Fibroblast of peridontal ligament (primary cell): ENCODE data around the gene WDR54.
A peak's percentile ranks its signal among the peaks of the same experiment; 100 is the strongest.
"Not testable (repeated sequence)": the region's sequence is repeated elsewhere in the genome, so short reads cannot be mapped to it uniquely, and the experiment has no call there.

Source experiments
- DNase-seq: peaks from one replicate; pipeline ENCODE4 v3.0.0-alpha.2; 2010; ENCODE audit errors: extremely low read depth

WDR54 gene

GRCh38 chr2:74406035-74406434, 15.5 kb upstream of the WDR54 start:
- no peak for DNase-seq

GRCh38 chr2:74407682-74408081, 13.8 kb upstream of the WDR54 start:
- no peak for DNase-seq

DNA sequence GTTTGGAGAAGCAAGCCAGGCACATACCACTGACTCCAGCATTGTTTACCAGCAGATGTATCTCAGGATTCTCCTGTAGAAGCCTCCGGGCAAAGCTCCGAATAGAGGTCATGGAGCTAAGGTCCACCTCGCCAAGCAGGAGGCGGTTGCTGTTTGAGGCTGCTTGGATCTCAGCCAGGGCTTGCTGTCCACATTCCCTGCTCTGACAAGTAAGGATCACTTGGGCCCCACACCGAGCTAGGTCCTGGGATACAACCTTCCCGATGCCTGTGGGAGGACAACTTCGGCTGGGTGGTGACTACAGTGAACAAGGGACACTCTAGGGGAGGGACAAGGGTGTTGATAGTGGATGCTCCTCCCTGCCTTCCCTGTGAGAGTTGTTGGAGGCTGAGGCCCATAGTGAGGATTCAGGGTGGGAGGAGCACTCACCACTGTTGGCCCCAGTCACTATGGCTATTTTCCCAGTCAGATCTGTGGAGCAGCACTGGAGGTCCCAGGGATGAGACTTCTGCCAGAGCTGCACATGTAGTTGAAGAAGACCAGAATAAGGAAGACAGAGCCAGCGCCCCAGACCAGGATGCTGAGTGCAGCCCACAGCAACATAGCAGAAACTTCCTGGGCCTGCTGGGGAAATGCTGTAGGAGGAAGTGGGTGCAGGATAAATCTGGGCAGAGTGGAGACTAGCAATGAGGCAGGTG, 8.4 kb upstream of the WDR54 start:
- no peak for DNase-seq

DNA sequence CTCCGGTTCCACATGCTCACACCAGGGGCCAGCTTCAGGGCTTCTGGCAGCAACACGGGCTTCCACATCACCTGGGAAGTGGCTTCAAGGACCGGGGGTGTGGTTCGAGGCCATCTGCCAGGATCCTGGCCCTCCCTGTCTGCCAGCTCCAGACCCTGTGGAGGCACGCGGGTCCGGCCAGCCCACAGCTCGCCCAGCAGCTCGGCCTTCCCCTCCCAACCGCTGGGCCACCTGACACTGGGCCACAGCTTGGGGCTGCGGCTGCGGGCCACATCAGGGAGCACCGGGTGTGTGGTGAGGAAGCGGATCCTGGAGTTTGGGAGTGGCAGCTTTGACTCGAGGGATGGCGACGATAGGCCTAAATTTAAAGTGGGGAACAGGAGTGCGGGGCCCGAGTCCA, 7.1 kb upstream of the WDR54 start:
- DNase-seq: no peak

DNA sequence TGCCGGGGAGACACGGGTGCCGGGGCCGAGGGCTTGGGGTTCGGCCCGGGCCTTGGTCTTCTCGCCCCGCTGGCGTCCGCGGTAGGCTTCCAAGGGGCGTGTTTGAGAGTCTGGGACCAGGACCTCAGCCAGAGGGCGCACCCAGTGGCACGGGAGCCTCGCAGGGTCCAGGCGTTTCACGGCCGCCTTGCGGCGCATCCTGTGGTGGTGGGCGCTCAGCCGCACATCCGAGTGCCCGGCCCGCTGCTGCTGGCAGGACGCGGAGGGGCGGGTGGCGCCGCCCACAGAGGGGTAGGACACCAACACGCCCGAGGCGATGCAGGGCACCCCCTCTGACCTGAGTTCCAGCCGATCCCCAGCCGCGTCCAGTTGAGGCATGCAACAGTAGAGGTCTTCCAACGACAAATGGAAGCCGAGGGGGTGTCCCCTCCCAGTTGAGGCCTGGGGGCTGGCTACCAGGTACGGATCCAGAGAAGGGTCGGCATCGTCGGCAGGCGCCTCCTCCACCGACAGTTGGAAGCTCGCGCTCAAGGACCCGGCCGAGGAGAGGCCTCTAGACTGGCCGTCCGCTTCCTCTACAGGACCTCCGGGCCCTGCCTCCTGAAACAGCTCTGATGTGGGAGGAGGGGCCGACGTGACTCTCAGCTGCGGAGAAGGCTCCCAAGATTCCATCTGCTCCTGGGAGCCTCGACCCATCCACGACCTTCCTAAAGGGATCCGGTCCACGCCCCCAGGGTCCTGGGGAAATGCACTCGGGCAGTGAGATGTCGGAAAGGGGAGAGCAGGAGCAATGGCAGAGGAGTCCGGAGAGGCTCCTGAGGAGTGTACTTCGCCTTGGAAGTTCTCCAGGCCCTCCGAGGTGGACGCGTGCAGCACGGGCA, 6.4 kb upstream of the WDR54 start:
- DNase-seq: peak; percentile 28

GRCh38 chr2:74415762-74416395, 5.7 kb upstream of the WDR54 start:
- no peak for DNase-seq

GRCh38 chr2:74416778-74417177, 4.8 kb upstream of the WDR54 start:
- DNase-seq: no peak

DNA sequence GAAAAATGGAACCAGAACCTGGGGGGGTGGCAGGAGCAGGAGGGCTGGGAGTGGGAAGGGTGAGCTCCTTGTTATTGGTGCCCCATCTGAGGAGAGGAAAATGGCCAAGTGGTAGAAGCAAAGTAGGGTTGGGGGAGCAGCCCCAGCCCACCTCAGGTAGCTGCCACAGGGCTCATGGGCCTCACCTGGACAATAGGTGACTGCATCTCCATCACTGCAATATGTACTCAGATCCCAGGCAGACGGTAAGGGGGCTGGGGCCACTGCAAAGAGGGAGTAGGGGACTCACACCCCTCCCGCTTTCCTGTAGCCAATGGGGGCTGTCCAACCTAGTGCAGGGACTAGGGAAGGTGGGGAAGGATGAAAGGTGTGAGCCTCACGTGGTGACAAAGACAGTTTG, 4.3 kb upstream of the WDR54 start:
- DNase-seq: no peak

DNA sequence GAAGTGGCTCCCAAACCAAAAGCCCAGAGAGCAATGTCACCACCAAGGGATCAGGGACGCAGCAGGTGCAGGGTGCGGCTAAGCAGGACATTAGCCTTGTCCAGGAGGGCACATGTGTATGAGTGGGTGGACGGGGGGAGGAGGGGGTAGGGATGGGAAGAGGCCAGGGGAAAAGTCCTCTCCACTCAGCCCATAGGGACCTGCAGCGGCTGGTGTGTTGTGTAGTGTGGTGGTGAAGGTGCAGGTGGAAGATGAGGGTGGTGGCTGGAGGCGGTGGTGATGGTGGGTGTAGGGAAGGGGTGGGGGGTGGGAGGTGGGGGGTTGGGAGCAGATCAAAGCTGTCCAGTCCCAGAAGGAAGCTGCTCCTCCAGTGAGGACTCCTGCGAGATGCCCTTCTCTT, 3.8 kb upstream of the WDR54 start:
- DNase-seq: no peak

DNA sequence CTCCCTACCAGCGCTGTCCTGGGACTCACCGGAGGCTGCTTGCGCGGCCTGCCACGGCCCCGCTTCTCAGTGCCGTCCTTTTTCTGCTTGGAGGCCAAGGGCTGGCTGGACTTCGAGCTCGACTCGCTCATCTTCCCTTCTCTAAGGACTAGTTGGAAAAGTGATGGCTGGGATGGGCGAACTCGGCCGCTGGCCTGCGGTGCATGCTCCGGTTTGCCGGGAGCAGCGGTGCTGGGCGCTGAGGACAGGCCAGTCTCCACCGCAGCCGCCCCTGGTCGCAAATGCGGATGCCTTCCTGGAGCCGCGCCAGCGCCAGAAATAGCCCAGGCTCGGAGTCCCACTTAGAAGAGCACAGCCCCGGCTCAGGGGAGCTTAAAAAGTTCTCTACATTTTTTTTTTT, 3.2 kb upstream of the WDR54 start:
- DNase-seq: no peak

DNA sequence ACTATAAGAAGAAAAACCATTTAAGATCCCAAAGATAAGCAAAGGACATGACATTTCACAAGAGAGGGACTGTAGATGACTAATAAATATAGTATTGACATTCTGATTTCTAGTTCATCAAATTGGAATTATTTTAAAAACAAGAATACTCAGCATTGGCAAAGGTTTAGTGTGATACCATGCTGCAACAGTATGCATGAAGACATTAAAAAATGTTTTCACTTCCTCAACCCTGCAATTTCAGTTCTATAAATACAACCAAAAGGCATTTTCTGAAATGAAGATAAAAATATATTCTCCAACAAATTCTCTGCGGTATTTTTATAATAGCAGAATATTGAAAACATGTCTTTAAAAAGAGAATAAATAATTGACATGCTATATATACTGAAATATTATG, 2.2 kb upstream of the WDR54 start:
- no peak for DNase-seq

DNA sequence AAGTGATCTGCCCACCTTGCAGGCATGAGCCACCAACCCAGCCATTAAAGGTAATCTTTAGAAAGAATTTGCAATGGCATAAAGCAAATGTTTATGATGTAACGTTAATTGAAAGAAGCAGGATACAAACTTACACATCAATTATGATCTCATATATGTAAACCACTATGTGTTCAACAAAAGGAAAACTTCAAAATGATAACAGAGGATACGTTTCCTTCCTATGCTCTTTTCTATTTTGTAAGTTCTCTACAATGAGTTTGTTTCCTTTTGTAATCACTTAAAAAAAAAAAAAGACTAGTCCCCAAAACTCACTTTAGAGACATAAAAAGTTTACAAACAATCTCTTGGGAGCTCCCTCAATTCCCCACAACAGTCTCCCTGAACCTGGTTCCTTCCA, 1.5 kb upstream of the WDR54 start:
- no peak for DNase-seq

DNA sequence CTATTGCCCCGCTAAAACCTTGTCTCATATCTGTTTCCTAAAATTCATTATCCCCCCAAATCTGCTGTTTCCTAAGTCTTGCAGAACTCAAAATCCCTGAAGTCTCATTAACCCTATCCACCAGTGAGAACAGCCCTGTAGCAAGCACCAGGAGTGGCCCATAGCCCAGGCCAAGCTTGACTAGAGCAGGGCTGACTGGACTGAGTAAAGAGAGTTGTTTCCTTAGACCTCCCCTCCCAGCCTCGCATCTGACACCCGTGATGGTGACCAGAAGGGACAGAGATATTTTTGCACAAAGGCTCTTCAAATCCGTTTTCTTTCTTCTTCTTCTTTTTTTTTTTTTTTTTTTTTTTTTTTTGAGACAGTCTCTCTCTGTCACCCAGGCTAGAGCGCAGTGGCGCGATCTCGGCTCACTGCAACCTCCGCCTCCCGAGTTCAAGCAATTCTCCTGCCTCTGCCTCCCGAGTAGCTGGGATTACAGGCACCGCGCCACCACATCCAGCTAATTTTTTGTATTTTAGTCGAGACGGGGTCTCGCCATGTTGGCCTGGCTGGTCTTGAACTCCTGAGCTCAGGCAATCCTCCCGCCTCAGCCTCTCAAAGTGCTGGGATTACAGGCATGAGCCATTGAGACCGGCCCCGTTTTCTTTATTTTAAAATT, 957 bp upstream of the WDR54 start:
- DNase-seq: not testable (repeated sequence)

DNA sequence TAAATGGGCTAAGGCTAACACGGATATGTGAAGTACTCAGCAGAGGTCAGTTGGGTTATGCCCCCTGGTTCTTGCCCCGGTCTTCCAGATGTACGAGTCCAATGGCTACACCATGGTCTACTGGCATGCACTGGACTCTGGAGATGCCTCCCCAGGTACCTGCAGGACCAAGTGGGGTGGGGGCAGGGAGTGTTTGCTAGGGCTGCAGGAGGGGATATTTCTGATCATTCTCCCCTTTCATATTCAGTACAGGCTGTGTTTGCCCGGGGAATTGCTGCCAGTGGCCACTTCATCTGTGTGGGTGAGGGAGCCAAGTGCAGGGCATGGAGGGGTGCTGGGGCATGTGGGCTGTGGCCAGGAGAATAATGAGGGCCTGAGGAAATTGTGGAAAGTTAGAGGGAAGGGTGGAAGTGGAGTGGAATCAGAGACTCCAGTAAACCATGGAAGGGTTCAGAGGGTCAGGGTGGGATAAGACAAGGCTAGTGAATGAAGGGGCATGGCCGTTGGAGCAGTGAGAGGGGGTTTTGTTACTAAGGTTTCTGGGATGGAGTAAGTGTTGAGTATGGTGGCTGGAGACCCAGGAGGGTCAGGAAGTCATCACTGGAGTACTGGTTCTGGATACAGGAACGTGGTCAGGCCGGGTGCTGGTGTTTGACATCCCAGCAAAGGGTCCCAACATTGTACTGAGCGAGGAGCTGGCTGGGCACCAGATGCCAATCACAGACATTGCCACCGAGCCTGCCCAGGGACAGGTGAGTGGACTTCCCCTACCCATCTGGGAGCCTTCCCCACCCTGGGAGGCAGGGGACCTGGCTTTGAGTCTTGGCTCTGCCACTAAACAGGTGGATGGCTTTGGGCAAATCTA, 1.9 kb downstream of the WDR54 start:
- DNase-seq: no peak

DNA sequence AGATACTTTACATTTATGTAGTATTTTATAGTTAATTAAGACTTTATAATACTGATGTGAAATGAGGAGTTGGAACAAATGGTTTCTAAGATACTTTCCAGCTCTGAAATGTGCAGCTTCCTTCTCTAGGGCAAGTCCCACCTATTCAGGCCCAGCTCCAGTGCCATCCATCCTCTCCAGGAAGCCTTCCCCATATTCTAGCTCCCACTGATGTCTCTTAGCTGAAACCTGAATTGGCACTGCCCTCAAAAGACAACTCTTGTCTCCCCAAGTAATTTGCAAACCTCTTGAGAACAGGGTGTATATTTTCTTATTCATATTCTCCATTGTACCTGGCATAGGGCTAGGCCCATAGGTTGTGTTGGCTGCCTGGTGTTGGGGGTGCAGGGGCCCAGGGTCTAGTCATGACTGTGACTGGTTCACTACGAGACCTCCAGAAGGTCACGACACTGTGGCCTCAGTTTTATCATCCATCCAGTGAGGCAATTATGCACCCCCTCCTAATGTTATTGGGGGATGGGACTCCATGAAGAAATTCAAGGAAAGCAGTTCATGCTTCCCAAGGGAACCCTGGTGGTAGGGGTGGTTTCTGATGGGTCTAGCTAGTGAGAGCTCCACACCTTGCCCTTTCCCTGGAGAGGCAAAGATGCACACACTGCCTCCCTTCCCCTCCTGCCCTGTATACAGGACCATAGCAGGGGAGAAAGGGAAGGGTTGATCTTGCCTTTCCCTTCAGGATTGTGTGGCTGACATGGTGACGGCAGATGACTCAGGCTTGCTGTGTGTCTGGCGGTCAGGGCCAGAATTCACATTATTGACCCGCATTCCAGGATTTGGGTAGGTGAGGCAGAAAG, 2.8 kb downstream of the WDR54 start:
- DNase-seq: no peak

DNA sequence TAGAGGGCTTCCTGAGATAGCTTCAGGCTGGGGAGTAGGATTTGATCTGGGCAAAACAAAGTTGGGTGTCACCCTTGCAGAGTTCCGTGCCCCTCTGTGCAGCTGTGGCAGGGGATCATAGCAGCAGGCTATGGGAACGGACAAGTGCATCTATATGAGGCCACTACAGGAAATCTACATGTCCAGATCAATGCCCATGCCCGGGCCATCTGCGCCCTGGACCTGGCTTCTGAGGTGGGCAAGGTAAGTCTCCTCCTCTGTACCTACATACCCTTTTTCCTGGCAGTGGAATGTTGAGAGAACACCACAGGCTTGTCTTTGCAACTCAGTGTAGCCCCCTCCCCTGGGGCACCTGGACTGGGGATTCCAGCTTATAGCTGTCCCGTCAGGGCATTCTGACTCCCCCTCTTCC, 3.5 kb downstream of the WDR54 start:
- DNase-seq: no peak

DNA sequence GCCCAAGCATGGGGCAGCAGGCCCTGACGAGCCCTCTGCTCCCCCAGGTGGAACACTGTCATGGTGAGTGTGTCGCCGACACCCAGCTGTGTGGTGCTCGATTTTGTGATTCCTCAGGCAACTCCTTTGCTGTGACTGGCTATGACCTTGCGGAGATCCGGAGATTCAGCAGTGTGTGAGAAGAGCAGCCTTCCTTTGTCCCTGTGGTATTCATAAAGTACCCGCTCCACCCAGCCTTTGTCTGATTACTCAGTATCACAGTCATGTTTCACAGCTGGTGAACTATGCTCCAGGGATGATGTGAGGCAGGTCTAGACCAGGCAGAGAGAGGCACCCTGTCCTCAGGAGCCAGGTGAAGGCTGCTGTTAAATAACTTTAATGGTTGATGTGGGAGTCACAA, 4.0 kb downstream of the WDR54 start:
- no peak for DNase-seq

DNA sequence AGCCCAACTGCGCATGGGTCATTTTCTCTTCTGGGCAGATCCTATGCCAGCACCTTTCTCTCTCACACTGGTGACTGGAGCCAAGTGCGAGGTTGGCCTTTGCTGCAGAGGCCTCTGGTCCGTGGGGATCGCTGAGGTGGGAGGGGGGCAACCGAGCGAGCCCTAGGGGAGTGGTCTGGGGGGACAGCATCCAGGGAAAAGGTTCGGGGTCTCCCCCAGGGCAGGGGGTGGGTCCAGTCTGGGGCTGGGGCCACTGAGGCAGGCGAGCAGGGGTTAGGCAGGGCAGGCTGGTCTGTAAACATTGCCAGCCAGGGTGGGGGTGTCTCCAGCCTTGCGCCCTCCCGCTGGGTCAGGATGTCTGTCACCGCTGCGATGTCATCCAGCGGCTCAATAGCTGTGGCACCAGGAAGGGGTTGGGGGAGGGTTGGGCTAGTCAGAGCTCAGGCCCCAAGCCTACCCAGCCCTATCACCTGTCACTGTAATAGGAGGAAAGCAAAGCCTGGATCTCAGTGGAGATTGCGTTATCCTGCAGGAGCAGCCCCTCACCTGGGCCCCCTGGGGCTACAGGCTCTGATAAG, 4.7 kb downstream of the WDR54 start:
- DNase-seq: no peak

DNA sequence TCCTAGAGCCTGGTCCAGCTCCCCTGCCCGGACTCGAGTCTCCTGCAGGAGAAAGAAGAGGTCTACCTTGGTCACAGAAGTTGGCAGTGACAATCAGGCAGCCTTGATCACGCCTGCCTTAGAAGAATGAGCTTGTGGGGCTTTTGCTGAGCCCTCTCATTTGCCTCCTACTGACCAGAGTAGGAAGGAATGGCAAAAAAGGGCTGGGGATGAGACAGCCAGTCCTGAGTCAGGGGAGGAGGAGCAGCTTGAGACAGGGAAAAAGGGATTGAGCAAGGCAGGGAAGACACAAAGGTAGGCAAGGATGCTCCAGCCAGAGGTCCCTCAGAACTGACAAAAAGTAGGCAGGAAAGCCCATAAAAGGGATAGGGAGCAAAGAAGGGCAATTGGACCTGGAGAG, 6.0 kb downstream of the WDR54 start:
- DNase-seq: no peak

DNA sequence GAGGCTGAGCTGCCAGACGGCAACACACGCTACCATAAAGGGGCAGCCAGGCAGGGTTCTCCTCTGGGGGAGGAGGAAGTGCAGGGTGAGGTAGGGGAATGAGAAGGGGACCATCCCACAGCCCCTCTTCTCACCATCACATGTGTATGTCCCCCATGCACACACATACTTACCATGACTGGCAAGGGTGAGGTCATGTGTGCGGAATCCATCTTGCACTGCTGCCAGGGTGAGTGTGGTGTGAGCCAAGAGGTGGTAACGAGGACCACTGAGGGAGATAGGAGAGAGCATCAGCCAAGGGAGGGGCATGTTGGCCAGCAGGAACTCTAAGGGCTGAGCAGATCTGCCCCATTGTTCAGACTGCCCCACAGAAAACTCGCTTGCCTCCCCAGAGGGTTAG, 7.1 kb downstream of the WDR54 start:
- DNase-seq: no peak
